CD4-positive, alpha-beta T cell treated with Interleukin-6 for 4 hours (primary cell): ENCODE data around the gene ZBTB20.

Experiments used
- DNase-seq: peaks from one replicate; pipeline ENCODE4 v3.0.0-alpha.2; 2020; ENCODE audit warnings: mixed read lengths

Gene ZBTB20

GRCh38 chr3:114903213-114903612 is 243.9 kb downstream of the ZBTB20 start:
- DNase-seq = no peak

- DNase-seq = no peak
These were observed 244.4 kb downstream of the ZBTB20 start for GRCh38 chr3:114902691-114903101.

GRCh38 chr3:114900908-114901307 is 246.2 kb downstream of the ZBTB20 start:
- DNase-seq = no peak

- DNase-seq = no peak
These were observed 247.7 kb downstream of the ZBTB20 start for GRCh38 chr3:114899186-114899931.

- DNase-seq = no peak
These were observed 250.1 kb downstream of the ZBTB20 start for GRCh38 chr3:114896978-114897377.

- no peak for DNase-seq
These were observed 253.7 kb downstream of the ZBTB20 start for GRCh38 chr3:114893361-114893760.

- no peak for DNase-seq
These were observed 254.2 kb downstream of the ZBTB20 start for GRCh38 chr3:114892880-114893279.

GRCh38 chr3:114892131-114892879 is 254.8 kb downstream of the ZBTB20 start:
- DNase-seq = no peak

GRCh38 chr3:114887806-114888205 is 259.3 kb downstream of the ZBTB20 start:
- DNase-seq = no peak

GRCh38 chr3:114886905-114887304 is 260.2 kb downstream of the ZBTB20 start:
- DNase-seq = no peak

GRCh38 chr3:114884213-114884923 is 262.7 kb downstream of the ZBTB20 start:
- no peak for DNase-seq

- no peak for DNase-seq
These were observed 267.0 kb downstream of the ZBTB20 start for GRCh38 chr3:114880078-114880477.

GRCh38 chr3:114879059-114880031 is 267.7 kb downstream of the ZBTB20 start:
- DNase-seq = no peak

GRCh38 chr3:114878114-114878839 is 268.8 kb downstream of the ZBTB20 start:
- no peak for DNase-seq

- no peak for DNase-seq
These were observed 269.5 kb downstream of the ZBTB20 start for GRCh38 chr3:114877378-114878113.

GRCh38 chr3:114874522-114874971 is 272.5 kb downstream of the ZBTB20 start:
- no peak for DNase-seq

- no peak for DNase-seq
These were observed 273.5 kb downstream of the ZBTB20 start for GRCh38 chr3:114873591-114873990.

GRCh38 chr3:114872588-114872987 is 274.5 kb downstream of the ZBTB20 start:
- no peak for DNase-seq

GRCh38 chr3:114872050-114872449 is 275.0 kb downstream of the ZBTB20 start:
- DNase-seq = no peak

GRCh38 chr3:114867835-114868503 is 279.1 kb downstream of the ZBTB20 start:
- no peak for DNase-seq
